NCI-H2227 (cell line): Measurements from ENCODE around the gene NACC2.
"Not testable (repeated sequence)": the region's sequence is repeated elsewhere in the genome, so short reads cannot be mapped to it uniquely, and the experiment has no call there.

ENCODE experiments used
- DNase-seq: peaks from one replicate; lab custom pipeline; 2025; ENCODE audit not compliant: unreplicated experiment; lab: John Stamatoyannopoulos, UW

Gene NACC2

DNA sequence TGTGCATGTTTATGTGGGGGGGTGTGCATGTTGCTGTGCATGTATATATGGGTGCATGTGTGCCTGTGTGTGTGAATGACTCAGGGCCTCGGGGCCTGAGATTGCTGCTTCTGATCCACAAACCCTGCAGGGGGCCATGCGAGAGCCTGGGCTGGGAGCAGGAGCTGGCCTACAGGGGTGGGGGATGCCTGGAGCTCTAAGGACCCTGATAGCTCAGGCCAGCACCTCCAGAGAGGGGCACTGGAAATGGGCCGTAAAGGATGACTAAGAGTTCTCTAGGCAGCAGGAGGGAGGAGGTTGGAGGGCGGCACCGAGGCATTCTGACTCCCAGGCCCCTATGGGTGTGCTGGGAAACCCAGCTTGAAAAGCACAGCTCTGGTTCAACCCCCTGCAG is 127.0 kb downstream of the NACC2 start:
- DNase-seq, result no peak

DNA sequence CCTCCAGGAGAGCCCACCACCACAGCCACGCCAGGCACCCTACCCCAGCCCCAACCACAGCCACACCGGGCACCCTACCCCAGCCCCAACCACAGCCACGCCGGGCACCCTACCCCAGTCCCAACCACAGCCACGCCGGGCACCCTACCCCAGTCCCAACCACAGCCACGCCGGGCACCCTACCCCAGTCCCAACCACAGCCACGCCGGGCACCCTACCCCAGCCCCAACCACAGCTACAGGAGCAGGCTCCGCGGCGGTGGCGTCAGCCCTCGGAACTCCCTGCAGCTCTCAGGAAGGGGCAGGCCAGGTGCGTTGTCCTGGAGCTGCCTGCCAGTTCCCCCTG is 128.2 kb downstream of the NACC2 start:
- not testable (repeated sequence) for DNase-seq

GRCh38 chr9:135965124-135965756 is 129.8 kb downstream of the NACC2 start:
- DNase-seq, result no peak

DNA sequence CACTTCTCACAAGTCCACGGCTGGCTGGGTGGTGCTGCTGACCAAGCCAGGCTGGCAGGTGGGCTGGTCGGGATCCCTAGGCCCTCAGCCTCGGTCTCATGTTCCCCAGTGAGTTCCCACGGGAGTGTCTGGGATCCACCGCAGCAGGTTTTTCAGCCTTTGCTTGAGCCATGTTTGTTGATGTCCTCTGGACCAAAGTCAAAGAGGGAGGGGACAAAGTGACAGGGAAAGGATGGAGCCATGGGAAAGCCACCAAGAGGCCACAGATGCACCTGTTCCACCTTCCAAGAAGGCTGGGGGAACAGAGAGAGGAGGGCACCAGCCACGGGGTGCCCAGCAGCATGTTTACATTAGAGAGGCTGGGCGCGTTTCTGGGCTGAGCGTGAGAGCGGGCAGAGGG is 131.2 kb downstream of the NACC2 start:
- DNase-seq, result no peak

- DNase-seq, result no peak
Observed at GRCh38 chr9:135963338-135963737, 131.8 kb downstream of the NACC2 start.

GRCh38 chr9:135962696-135963307 is 132.3 kb downstream of the NACC2 start:
- no peak for DNase-seq

DNA sequence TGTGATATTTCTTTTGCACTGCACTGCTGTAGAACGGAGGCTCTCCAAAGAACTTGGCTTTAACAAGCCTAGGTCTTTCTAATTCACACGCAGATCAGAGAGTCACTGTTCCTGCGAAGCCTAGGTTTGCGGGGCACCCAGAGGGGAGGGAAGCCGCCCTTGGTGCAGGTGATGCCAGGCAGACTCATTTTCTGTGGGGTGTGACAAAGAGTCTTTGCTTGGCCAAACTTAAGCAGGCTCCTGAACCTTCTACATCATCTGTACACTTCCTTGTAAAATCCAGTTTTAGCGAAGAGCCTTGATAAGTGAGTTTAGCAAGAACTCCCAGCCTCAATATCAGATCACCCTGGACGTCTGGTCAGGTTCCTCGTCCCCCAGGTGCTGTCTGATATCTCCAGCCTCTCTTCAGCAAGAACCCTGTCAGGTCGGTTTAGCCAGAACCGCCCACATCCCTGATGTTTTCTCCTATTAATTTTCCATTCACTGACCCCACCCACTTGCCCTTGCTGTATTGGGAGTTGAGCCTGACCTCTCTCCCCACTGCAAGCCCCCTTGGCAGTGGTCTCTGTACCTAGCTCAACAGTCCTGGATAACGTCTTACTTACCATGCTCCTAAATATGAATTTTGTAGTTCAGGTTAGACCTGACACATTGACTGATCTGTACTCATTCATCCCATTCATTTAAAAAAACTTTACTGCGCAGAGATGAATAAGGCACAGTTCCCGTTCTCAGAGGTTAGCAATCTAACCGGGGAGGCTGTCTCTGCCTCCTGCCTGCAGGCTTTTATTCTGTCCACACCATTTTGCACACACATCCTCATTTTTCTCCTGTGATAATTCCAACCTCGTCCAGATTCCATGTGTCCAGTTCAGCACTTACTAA is 133.0 kb downstream of the NACC2 start:
- DNase-seq, result no peak

DNA sequence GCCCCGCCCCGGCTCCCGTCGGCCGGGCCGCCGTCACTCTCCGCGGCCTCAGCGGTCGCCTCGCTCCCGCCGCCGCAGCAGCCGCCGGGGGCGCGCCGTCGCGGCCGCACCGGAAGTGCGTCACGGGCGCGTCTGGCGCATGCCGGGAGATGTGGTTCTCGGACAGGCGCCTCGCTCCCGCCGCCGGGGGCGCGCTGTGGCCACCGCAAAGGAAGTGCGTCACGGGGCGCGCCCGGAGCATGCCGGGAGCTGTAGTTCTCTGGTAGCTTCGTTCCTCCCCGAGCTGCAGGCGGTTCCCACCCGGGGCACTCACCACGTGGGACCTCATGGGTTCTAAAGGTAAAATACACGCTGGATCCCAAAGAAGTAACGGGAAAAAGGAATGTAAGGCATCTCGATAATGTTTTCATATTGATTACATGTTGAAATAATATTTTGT is 133.8 kb downstream of the NACC2 start, which contains the start of gene UBAC1:
UBAC1 (minus strand) TSS at position 97 of the 439 bp plus-strand sequence. CDS start 211 bp downstream, outside the sequence.
- DNase-seq, result peak; percentile 95

- peak; percentile 34 for DNase-seq
Observed at GRCh38 chr9:135960411-135961276, 134.4 kb downstream of the NACC2 start.

DNA sequence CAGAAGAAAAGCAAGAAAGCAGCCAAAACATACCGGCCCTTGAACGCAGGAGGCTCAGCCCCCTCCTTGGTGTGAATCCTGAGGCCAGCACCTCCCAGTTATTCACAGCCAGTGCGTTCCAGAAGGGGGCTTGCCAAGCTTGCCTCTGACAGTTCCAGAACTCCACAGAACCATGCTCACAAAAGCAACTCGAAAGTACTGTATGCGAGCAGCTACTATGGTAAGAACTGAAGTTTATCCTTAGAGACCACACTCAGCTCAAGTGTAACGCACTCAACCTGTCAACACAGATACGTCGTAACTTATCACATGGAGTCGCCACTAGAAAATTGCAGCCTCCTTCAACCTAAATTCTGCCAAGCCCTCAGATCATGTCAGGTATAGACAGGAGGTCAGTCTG is 135.3 kb downstream of the NACC2 start:
- DNase-seq, result no peak

- DNase-seq, result no peak
Observed at GRCh38 chr9:135958485-135958884, 136.6 kb downstream of the NACC2 start.

DNA sequence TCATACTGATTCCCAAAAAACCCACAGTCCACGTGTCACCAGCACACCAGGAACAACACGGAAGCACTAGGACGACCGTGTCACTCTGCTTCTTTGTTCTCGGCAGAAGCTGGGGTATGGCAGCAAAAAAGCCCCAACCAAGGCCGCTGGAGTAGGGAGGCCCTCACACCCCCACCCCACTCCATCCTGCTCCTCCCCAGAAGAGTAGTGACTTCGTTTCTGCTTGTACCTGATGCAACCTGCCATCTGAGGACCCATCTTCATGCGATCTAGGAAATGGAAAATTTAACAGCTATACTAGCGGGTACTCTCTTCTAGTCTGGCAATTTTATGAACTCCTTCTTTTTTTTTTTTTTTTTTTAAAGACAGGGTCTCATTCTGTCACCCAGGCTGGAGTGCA is 137.7 kb downstream of the NACC2 start:
- no peak for DNase-seq

DNA sequence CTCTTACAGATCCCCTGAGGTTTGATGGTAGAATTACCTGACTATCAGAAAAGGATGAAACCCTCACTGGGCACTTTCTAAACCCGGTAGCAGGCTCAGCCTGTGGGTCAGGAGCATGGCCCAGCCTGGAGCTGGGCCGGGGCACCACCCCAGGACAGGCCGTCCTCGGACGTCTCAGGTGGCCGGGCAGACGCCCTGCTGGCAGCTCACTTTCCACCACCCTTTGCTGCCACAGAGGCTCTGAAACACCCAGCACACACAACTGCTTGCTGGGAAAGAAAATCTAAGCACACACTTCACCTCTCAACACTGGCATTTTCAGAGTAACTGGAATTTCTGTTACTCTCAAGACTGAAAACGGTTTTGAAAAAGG is 138.3 kb downstream of the NACC2 start:
- DNase-seq, result no peak
